ENCODE results near the gene ADTRP.

The ADTRP gene

GRCh38 chr6:11778648-11779328, at the start of gene ADTRP:
TSS of gene ADTRP (minus strand) at chr6:11778803. CDS start at chr6:11778759, 44 bp downstream.
- no peak for DNase-seq

GRCh38 chr6:11826779-11827178, 48.2 kb upstream of the ADTRP start:
- no peak for DNase-seq

GRCh38 chr6:11824986-11825385, 46.4 kb upstream of the ADTRP start:
- peak; percentile 37 for DNase-seq

GRCh38 chr6:11822346-11822745, 43.7 kb upstream of the ADTRP start:
- no peak for DNase-seq

GRCh38 chr6:11821781-11822180, 43.2 kb upstream of the ADTRP start:
- no peak for DNase-seq

- no peak for DNase-seq
Observed at GRCh38 chr6:11820821-11821220, 42.2 kb upstream of the ADTRP start.

GRCh38 chr6:11819486-11819885, 40.9 kb upstream of the ADTRP start:
- DNase-seq, result no peak

- DNase-seq, result peak; percentile 82
Observed at GRCh38 chr6:11815231-11815630, 36.6 kb upstream of the ADTRP start.

GRCh38 chr6:11814819-11815218, 36.2 kb upstream of the ADTRP start:
- DNase-seq, result no peak

- no peak for DNase-seq
Observed at GRCh38 chr6:11814106-11814505, 35.5 kb upstream of the ADTRP start.

- no peak for DNase-seq
Observed at GRCh38 chr6:11813606-11814005, 35.0 kb upstream of the ADTRP start.

GRCh38 chr6:11812951-11813350, 34.3 kb upstream of the ADTRP start:
- DNase-seq, result no peak

GRCh38 chr6:11812439-11812838, 33.8 kb upstream of the ADTRP start:
- no peak for DNase-seq

GRCh38 chr6:11811644-11812264, 33.2 kb upstream of the ADTRP start:
- DNase-seq, result no peak

- DNase-seq, result peak; percentile 53
Observed at GRCh38 chr6:11810854-11811643, 32.4 kb upstream of the ADTRP start.

GRCh38 chr6:11810039-11810541, 31.5 kb upstream of the ADTRP start:
- DNase-seq, result peak; percentile 89

- no peak for DNase-seq
Observed at GRCh38 chr6:11808054-11808453, 29.5 kb upstream of the ADTRP start.

GRCh38 chr6:11806561-11807317, 28.1 kb upstream of the ADTRP start:
- peak; percentile 48 for DNase-seq

GRCh38 chr6:11805259-11806053, 26.9 kb upstream of the ADTRP start:
- no peak for DNase-seq

- DNase-seq, result no peak
Observed at GRCh38 chr6:11804701-11805100, 26.1 kb upstream of the ADTRP start.

- DNase-seq, result no peak
Observed at GRCh38 chr6:11804135-11804534, 25.5 kb upstream of the ADTRP start.

GRCh38 chr6:11803591-11803971, 25.0 kb upstream of the ADTRP start:
- DNase-seq, result no peak
